Activated T-helper 2 cell treated with anti-CD3 and anti-CD28 coated beads, Interferon-gamma antibody, Interleukin-2, Interleukin-4, amounts not matched to agents 10 μg/mL and 5 μg/mL and 100 μg/mL, durations not matched to agents 14 hours and 24 hours and 36 hours (primary cell): ENCODE results near the gene VWA2. TPM values are rescaled to one million over a fixed set of nuclear protein-coding genes. Genes with fewer than 3 reads are reported as not detected.

Source experiments
- DNase-seq: peaks from one replicate; pipeline ENCODE4 v3.0.0; 2021; ENCODE audit warnings: low spot score
- H3K27ac Mint-ChIP-seq: one replicate; pipeline ENCODE4 v1.8.0; 2021; ENCODE audit warnings: mixed read lengths
- H3K27me3 Mint-ChIP-seq: one replicate; pipeline ENCODE4 v1.8.0; 2021; ENCODE audit warnings: low read depth, mixed read lengths
- H3K36me3 Mint-ChIP-seq: one replicate; pipeline ENCODE4 v1.8.0; 2021; ENCODE audit warnings: low read depth, mixed read lengths
- H3K4me1 Mint-ChIP-seq: one replicate; pipeline ENCODE4 v1.8.0; 2021; ENCODE audit warnings: low read depth, mixed read lengths
- H3K4me3 Mint-ChIP-seq: one replicate; pipeline ENCODE4 v1.8.0; 2021; ENCODE audit warnings: low read depth, mild to moderate bottlenecking, moderate library complexity, mixed read lengths
- H3K9me3 Mint-ChIP-seq: one replicate; pipeline ENCODE4 v1.8.0; 2021; ENCODE audit warnings: mixed read lengths
- intact Hi-C: fragments of 100-400 bp; cut with micrococcal nuclease; formaldehyde crosslinking; loops from one replicate; pipeline ENCODE4 v1.15.1; 2023
- total RNA-seq: library from RNA; stranded (reverse); gene quantifications from 2 replicates; pipeline ENCODE4 v1.2.3, GENCODE V29; 2022

Gene VWA2
- total RNA-seq, result not detected in 2 replicates

DNA sequence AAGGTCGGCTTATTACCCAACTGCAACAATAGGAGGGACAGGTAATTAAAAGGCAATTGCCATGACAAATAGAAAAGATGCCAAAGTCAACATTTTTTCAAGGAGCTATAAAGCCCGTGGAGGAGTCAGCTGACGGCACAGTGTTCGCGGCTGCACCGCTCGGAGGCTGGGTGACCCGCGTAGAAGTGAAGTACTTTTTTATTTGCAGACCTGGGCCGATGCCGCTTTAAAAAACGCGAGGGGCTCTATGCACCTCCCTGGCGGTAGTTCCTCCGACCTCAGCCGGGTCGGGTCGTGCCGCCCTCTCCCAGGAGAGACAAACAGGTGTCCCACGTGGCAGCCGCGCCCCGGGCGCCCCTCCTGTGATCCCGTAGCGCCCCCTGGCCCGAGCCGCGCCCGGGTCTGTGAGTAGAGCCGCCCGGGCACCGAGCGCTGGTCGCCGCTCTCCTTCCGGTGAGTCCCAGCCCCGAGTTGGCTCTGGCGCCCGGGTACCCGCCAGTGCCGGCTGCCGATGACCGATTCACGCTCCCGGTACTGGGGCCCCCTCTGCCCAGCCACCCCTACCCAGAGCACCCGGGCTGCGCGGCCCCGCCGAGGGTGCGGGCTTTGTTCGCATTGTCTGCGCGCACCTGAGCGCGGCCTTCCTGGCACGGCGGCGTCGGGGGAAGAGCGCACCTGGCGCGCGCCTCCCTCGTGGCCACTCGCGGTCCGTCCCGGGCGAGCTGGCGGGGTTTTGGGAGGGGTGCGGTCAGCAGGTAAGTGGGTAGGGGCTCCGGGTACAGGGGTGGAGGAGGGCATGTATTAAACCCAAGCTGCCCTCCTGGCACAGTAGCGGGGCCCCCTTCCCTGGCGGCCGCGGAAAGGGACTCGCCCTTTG lies at the start of gene VWA2:
TSS of gene VWA2 (plus strand) at position 138 of the 877 bp plus-strand sequence. CDS start 9,460 bp downstream, outside the sequence.
- peaks cover 62% of the 10 kb centered on the region for H3K27me3 Mint-ChIP-seq
- no peaks in the 10 kb centered on the region for H3K9me3 Mint-ChIP-seq
- H3K36me3 Mint-ChIP-seq, result no peaks in the 10 kb centered on the region
- no peak within 1 kb of the TSS for H3K4me3 Mint-ChIP-seq
- DNase-seq, result no peak
- H3K4me1 Mint-ChIP-seq, result peaks cover 2% of the 10 kb centered on the region
- intact Hi-C loops, result no loop called here
- no peak within 1 kb of the TSS for H3K27ac Mint-ChIP-seq

- intact Hi-C loops, result no loop called here
- H3K4me3 Mint-ChIP-seq, result no peak overlapping the region
- no peak overlapping the region for H3K27ac Mint-ChIP-seq
- H3K36me3 Mint-ChIP-seq, result no peaks in the 10 kb centered on the region
- peaks cover 55% of the 10 kb centered on the region for H3K27me3 Mint-ChIP-seq
- no peaks in the 10 kb centered on the region for H3K9me3 Mint-ChIP-seq
- H3K4me1 Mint-ChIP-seq, result no peaks in the 10 kb centered on the region
- no peak for DNase-seq
These were observed 49.4 kb upstream of the VWA2 start for GRCh38 chr10:114189700-114190099.

GRCh38 chr10:114195079-114195478 lies 44.0 kb upstream of the VWA2 start:
- DNase-seq, result no peak
- intact Hi-C loops, result no loop called here
- Mint-ChIP-seq H3K36me3 (no peaks in the 10 kb centered on the region), H3K4me3 (no peak overlapping the region), H3K27ac (no peak overlapping the region), H3K27me3 (peaks cover 70% of the 10 kb centered on the region), H3K4me1 (peaks cover 11% of the 10 kb centered on the region), H3K9me3 (no peaks in the 10 kb centered on the region)

- Mint-ChIP-seq H3K4me1 (peaks cover 18% of the 10 kb centered on the region), H3K27me3 (peaks cover 65% of the 10 kb centered on the region), H3K4me3 (no peak overlapping the region), H3K36me3 (no peaks in the 10 kb centered on the region), H3K27ac (no peak overlapping the region), H3K9me3 (no peaks in the 10 kb centered on the region)
- intact Hi-C loops, result no loop called here
- no peak for DNase-seq
These were observed 39.8 kb upstream of the VWA2 start for GRCh38 chr10:114199239-114199638.

GRCh38 chr10:114202812-114203211 lies 36.2 kb upstream of the VWA2 start:
- H3K27me3 Mint-ChIP-seq, result peaks cover 45% of the 10 kb centered on the region
- intact Hi-C loops, result no loop called here
- H3K4me1 Mint-ChIP-seq, result peaks cover 7% of the 10 kb centered on the region
- H3K36me3 Mint-ChIP-seq, result no peaks in the 10 kb centered on the region
- DNase-seq, result no peak
- no peak overlapping the region for H3K4me3 Mint-ChIP-seq
- no peaks in the 10 kb centered on the region for H3K9me3 Mint-ChIP-seq
- H3K27ac Mint-ChIP-seq, result no peak overlapping the region

- DNase-seq, result no peak
- no peaks in the 10 kb centered on the region for H3K36me3 Mint-ChIP-seq
- peaks cover 6% of the 10 kb centered on the region for H3K4me1 Mint-ChIP-seq
- intact Hi-C loops, result no loop called here
- no peak overlapping the region for H3K27ac Mint-ChIP-seq
- H3K27me3 Mint-ChIP-seq, result peaks cover 32% of the 10 kb centered on the region
- no peak overlapping the region for H3K4me3 Mint-ChIP-seq
- H3K9me3 Mint-ChIP-seq, result no peaks in the 10 kb centered on the region
These were observed 32.2 kb upstream of the VWA2 start for GRCh38 chr10:114206902-114207301.

- intact Hi-C loops, result no loop called here
- peaks cover 5% of the 10 kb centered on the region for H3K4me1 Mint-ChIP-seq
- no peaks in the 10 kb centered on the region for H3K9me3 Mint-ChIP-seq
- H3K4me3 Mint-ChIP-seq, result no peak overlapping the region
- H3K27ac Mint-ChIP-seq, result no peak overlapping the region
- peaks cover 34% of the 10 kb centered on the region for H3K27me3 Mint-ChIP-seq
- no peak for DNase-seq
- no peaks in the 10 kb centered on the region for H3K36me3 Mint-ChIP-seq
These were observed 31.7 kb upstream of the VWA2 start for GRCh38 chr10:114207349-114207748.

DNA sequence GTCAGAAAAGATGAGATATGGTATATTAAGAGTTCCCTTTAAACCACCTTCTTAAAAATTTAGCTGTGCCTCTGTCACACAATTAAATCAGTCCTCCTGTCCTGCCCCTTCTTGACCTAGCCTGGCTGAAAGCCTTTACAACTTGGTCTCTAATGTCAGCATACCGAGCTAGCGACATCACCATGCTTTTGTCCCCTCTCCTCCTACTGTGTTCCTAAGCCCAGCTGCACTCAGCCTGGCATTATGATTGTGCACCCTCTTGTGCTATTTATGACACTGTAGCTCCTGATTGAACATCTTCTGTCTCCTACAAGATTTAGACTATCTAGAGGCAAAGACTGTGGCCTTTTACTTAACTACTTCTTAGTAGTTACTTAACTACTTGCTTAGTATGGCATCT lies 30.7 kb upstream of the VWA2 start:
- H3K4me1 Mint-ChIP-seq, result no peaks in the 10 kb centered on the region
- H3K9me3 Mint-ChIP-seq, result no peaks in the 10 kb centered on the region
- no peak for DNase-seq
- no peak overlapping the region for H3K4me3 Mint-ChIP-seq
- no peak overlapping the region for H3K27ac Mint-ChIP-seq
- no peaks in the 10 kb centered on the region for H3K36me3 Mint-ChIP-seq
- intact Hi-C loops, result no loop called here
- peaks cover 28% of the 10 kb centered on the region for H3K27me3 Mint-ChIP-seq

DNA sequence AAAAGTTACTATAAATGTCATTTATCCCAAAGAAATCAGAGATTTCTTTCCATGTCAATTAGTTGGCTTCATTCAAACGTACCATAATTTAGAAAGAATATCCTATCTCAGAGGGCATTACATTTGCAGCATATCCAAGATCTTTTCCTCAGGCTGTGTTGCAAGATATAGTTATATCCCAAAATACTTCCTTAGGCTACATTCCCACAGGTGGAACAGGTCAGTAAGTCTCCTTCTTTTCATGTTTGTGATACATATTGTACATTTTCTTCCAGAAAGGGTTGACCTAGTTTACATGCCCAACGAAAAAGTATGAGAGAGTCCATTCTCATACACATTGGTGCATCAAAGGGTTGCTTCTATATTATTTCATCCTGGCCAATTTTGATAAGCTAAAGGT lies 26.9 kb upstream of the VWA2 start:
- Mint-ChIP-seq H3K36me3 (no peaks in the 10 kb centered on the region), H3K4me1 (no peaks in the 10 kb centered on the region), H3K4me3 (no peak overlapping the region), H3K9me3 (no peaks in the 10 kb centered on the region), H3K27me3 (peaks cover 31% of the 10 kb centered on the region), H3K27ac (no peak overlapping the region)
- no peak for DNase-seq
- intact Hi-C loops, result no loop called here

DNA sequence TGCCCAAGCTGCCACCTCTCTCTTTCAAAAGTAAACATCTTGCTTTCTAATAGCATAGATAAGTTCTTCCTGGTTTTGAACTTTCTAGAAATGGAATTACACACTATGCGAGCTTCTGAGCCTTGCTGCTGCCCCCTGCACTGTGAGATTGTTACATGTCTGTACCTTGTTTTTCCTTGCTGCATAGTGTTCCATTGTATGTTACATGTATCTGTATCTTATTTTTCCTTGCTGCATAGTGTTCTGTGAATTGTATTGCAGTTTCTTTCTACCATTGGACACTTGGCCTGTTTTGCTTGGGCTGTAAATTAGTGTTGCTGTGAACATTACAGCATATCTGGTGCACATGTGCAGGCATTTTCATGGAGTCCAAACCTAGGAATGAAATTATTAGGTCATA lies 24.0 kb upstream of the VWA2 start:
- Mint-ChIP-seq H3K4me3 (no peak overlapping the region), H3K9me3 (no peaks in the 10 kb centered on the region), H3K27ac (no peak overlapping the region)

GRCh38 chr10:114220281-114220680 lies 18.8 kb upstream of the VWA2 start:
- H3K36me3 Mint-ChIP-seq, result no peaks in the 10 kb centered on the region
- no peak overlapping the region for H3K4me3 Mint-ChIP-seq
- H3K27ac Mint-ChIP-seq, result no peak overlapping the region
- intact Hi-C loops, result no loop called here
- no peaks in the 10 kb centered on the region for H3K4me1 Mint-ChIP-seq
- DNase-seq, result no peak
- no peaks in the 10 kb centered on the region for H3K9me3 Mint-ChIP-seq
- peaks cover 49% of the 10 kb centered on the region for H3K27me3 Mint-ChIP-seq

More for the DNA sequence above, 24.0 kb upstream of the VWA2 start:
- intact Hi-C loops, result no loop called here
- H3K4me1 Mint-ChIP-seq, result no peaks in the 10 kb centered on the region
- H3K27me3 Mint-ChIP-seq, result peaks cover 33% of the 10 kb centered on the region
- DNase-seq, result no peak
- H3K36me3 Mint-ChIP-seq, result no peaks in the 10 kb centered on the region

DNA sequence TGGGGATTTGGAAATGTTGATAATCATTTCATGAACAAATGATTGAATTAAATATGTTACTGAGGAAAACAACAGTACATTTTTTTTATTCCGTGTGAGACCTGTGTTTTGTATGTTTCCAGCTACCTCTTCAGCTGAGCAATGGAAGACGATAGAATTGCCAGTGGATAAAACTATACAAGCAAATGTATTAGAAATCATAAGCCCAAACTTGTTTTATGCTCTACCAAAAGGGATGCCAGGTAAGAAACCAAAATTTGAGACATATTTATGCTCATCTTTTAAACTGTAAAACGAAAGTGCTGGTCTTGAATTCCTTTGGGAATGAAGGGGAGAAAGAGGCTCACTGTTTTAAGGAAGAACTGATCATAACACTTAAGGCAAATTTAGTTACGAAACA lies 17.8 kb upstream of the VWA2 start:
- H3K27ac Mint-ChIP-seq, result no peak overlapping the region
- intact Hi-C loops, result no loop called here
- H3K36me3 Mint-ChIP-seq, result no peaks in the 10 kb centered on the region
- DNase-seq, result no peak
- no peak overlapping the region for H3K4me3 Mint-ChIP-seq
- H3K9me3 Mint-ChIP-seq, result no peaks in the 10 kb centered on the region
- peaks cover 49% of the 10 kb centered on the region for H3K27me3 Mint-ChIP-seq
- no peaks in the 10 kb centered on the region for H3K4me1 Mint-ChIP-seq

- peaks cover 46% of the 10 kb centered on the region for H3K27me3 Mint-ChIP-seq
- no peaks in the 10 kb centered on the region for H3K4me1 Mint-ChIP-seq
- no peaks in the 10 kb centered on the region for H3K36me3 Mint-ChIP-seq
- DNase-seq, result no peak
- H3K4me3 Mint-ChIP-seq, result no peak overlapping the region
- H3K9me3 Mint-ChIP-seq, result no peaks in the 10 kb centered on the region
- no peak overlapping the region for H3K27ac Mint-ChIP-seq
- intact Hi-C loops, result no loop called here
These were observed 16.0 kb upstream of the VWA2 start for GRCh38 chr10:114223066-114223465.
